ENCODE data around the gene SKAP1.
"Not testable (repeated sequence)": the region's sequence is repeated elsewhere in the genome, so short reads cannot be mapped to it uniquely, and the experiment has no call there.

Gene SKAP1

DNA sequence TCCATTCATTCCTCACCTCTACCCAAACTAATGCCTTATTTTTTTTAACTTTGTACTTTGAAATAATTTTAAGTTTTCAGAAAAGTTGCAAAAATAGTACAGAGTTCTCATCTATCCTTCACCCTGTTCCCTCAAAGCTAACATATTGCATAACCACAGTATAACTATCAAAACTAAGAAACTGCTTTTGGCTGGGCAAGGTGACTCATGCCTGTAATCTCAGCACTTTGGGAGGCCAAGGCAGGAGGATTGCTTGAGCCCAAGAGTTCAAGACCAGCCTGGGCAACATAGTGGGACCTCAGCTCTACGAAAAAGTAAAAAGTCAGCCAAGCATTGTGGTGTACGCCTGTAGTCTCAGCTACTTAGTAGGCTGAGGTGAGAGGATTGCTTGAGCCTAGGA lies 147.7 kb downstream of the SKAP1 start:
- DNase-seq (ENCODE audit: low read depth) = no peak

DNA sequence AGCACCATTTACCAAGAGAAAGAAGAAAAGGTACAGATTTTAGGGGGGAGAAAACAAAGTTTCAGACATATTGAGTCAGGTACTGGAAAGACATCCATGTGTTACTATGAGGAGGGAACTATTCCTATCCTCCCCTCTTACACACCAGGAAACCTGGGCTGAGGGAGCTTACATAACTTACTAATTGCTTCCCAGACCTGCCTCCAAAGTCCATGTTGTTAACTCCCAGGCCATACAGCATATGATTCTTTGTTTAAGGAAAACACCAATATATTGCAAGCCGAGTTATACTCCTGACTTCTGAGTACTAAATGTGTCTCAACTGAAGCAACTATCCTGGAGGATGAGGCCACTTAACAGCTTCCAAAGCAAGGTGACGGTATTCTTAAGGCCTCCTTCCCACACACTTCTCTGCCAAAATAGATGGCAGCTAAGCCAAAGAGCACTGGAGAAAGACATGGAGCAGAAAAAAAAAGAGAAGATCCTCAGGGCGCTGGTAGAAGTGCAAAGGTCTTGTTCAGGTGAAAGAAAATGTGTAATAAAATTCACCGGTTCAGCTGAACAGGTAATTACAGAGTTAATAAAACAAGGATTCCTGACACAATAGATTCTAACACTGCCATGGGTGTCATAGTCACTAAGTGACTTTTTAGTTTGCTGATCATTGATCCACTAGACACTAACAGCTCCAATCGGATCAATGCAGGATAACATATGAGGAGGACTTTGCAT lies 151.1 kb downstream of the SKAP1 start:
- no peak for DNase-seq (ENCODE audit: low read depth)

- DNase-seq (ENCODE audit: low read depth) = no peak
These were observed 153.2 kb downstream of the SKAP1 start for GRCh38 chr17:48276776-48277175.

DNA sequence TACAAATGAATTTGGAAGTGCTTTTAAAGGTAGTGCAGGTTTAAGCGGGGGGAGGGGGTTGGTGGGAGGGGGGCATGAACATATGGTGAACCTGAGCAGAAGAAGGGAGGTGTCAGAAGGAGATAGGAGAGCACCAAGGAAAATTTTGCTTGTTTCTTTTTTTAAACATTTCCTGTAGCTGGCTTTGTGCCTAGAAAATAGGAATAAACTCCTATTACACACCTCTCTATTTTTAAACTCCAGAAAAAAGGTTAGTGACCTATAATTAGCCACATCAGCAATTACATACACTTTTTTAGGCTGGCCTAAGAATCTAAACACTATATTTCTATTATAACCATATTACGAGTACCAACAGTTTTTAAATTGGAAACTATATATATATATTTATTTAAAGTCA lies 159.1 kb downstream of the SKAP1 start:
- DNase-seq (ENCODE audit: low read depth) = no peak

- DNase-seq (ENCODE audit: low read depth) = no peak
These were observed 160.8 kb downstream of the SKAP1 start for GRCh38 chr17:48269209-48269608.

DNA sequence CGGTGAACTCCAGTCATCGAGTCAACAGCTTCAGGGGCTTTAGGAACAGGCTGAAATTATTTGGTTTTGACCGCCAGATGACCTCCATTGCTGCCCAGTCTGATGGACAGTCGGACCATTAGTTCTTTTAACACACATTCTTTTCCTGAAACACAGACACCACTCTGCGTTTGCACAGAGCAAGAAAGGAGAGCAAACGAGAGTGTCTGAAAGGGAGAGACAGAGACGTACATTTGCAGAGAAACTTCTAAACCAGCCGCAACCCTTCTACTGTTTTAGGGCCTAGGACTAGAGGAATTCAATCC lies 166.3 kb downstream of the SKAP1 start:
- DNase-seq (ENCODE audit: low read depth) = no peak

DNA sequence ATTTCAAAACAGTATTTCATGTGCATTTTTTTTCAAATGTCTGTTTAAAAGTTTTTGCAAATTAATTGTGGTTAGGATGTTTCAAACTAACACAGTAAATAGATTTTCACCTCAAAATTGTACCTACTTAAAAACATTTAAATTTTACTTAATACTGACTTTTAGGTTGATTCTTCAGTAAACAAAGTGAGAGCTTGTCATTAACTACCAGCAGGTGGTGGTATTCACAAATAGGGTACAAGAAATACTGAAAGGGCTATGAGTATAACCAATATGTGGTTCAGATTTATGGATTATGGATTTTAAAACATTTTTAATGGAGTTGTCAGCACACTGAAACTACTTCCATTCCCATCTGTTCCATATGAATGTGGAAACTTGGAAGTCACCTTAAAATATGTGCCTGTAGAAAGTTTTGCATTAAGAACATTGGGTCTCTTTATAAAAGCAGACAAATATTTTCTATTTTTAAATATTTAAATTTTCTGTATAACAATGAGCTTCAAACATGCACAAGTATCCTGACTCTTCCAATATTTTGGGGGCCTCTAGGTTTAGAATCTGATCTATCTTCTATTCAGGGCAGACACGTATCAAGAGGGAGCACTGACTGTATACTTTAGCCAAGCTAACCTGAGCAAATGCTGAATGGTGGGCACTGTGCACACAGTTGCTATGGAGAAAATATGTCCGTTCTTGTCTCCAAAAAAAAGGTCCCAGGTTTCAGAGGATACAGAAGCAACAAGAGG lies 166.9 kb downstream of the SKAP1 start:
- no peak for DNase-seq (ENCODE audit: low read depth)

GRCh38 chr17:48261297-48261880 lies 168.6 kb downstream of the SKAP1 start:
- DNase-seq (ENCODE audit: low read depth) = no peak

GRCh38 chr17:48259694-48260291 lies 170.2 kb downstream of the SKAP1 start:
- no peak for DNase-seq (ENCODE audit: low read depth)

DNA sequence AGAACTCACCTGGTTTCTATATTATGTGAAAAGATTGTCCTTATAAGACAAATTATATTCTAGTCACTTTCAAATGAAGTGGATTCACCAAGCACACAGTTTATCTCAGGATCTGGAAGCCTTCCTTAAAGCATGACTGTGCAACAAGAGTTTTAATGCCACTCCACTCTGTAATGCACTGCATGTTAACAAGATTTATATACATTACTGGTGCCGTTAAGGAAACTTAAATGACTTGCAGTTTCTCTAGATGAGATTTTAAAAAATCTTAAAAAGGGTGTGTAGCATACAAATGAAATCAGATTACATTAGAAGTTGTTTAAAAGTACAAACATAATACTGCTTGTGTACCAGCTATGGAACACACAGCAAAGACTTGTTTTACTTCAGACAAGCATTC lies 171.7 kb downstream of the SKAP1 start:
- DNase-seq (ENCODE audit: low read depth) = no peak

GRCh38 chr17:48255759-48256158 lies 174.3 kb downstream of the SKAP1 start:
- DNase-seq (ENCODE audit: low read depth) = no peak

GRCh38 chr17:48254896-48255295 lies 175.1 kb downstream of the SKAP1 start:
- DNase-seq (ENCODE audit: low read depth) = no peak

- DNase-seq (ENCODE audit: low read depth) = no peak
These were observed 176.0 kb downstream of the SKAP1 start for GRCh38 chr17:48253975-48254374.

- no peak for DNase-seq (ENCODE audit: low read depth)
These were observed 178.1 kb downstream of the SKAP1 start for GRCh38 chr17:48251950-48252349.

DNA sequence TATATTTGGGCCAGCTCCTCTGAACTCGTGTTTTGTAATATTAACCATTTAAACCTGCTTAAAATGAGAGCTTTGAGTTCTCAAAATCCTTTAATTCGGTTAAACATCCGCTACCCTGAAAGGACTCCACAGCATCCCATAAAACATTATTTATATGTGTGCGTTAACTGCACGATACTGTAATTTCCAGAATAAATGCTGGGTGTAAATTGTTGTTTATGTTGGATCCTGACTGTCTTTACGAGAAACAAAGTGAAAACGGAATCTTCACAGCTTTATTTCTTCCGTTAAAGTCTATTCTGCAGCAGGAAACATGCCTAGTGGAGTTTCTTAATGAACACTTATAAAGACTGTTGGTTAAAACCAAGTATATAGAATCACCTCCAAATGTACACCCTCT lies 179.1 kb downstream of the SKAP1 start:
- DNase-seq (ENCODE audit: low read depth) = no peak

DNA sequence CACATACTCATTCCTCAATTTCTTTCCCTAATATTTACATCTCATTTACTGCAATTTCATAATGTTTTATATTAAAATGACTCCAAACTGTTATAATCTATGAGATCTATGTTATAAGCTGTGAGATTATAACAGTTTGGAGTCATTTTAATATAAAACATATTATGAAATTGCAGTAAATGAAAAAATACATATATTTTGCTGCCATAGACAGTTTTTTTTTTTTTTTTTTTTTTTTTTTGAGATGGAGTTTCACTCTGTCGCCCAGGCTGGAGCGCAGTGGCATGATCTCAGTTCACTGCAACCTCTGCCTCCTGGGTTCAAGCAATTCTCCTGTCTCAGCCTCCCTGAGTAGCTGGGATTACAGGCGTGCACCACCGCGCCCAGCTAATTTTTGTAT lies 180.0 kb downstream of the SKAP1 start:
- DNase-seq (ENCODE audit: low read depth) = not testable (repeated sequence)

GRCh38 chr17:48247603-48248002 lies 182.4 kb downstream of the SKAP1 start:
- DNase-seq (ENCODE audit: low read depth) = no peak

DNA sequence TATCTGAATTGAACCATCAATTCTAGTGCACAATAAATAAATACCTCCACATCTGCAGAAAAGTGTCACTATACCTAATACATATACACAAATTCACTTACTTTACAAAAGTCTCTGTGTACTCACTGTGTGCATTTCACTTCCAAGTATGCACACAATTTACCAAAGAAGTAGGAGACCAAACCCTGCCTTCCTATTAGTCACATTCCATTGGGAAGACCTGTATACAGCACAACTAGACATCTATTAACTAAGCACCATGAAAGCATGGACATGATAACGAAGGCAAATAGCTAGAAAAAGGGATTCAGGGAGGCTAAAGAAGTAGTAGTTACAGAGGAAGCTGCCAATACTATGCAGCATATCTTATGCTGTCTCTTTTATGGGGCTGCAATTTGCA lies 183.0 kb downstream of the SKAP1 start:
- DNase-seq (ENCODE audit: low read depth) = no peak

GRCh38 chr17:48246612-48247011 lies 183.4 kb downstream of the SKAP1 start:
- no peak for DNase-seq (ENCODE audit: low read depth)

DNA sequence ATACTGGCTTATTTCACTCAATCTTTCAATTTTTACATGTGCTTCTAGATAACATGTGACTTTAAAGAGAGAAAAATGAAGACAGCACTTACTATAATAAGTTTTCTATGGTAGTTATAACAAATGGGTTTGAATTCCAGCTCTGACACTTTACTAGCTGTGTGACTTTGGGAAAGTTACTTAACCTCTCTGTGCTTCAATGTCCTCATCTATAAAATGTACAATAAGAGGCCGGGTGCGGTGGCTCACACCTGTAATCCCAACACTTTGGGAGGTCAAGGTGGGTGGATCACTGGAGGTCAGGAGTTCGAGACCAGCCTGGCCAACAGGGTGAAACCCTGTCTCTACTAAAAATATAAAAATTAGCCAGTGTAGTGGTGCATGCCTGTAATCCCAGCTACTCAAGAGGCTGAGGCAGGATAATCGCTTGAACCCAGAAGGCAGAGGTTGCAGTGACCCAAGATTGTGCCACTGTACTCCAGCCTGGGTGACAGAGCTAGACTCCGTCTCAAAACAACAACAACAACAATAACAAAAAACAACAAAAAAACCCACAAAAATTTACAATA lies 184.5 kb downstream of the SKAP1 start:
- not testable (repeated sequence) for DNase-seq (ENCODE audit: low read depth)

GRCh38 chr17:48244814-48245213 lies 185.2 kb downstream of the SKAP1 start:
- no peak for DNase-seq (ENCODE audit: low read depth)

DNA sequence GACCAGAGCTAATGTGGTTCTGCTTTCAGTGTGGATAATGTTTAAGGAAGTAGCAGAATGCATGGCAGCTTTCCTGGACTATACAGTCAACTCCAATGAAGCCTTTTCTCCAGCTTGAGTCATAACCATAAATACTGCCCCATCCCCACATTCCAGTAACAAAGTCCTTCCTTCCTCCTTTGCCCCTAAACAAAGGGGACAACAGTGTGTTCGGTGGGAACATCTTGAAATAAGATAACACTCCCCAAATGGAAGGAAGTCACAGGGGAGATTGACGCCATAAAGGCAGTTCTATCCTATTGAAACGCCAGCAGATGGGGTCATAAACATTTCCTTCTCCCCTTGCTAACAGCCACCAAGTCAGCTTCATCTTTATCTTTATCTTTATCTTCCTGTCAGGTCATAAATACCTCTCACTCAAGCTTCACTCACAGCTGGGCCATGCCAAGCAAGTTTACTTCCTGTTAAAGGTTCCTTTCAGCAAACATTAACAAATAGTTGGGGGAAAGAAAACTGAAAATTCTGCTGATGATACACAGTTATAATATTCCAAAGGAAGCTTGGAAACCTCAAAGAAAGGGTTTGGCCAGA lies 185.8 kb downstream of the SKAP1 start:
- no peak for DNase-seq (ENCODE audit: low read depth)
